GM12872 (cell line): ENCODE results near the gene TBC1D7.

Source experiments
- CTCF ChIP-seq: IDR thresholded peaks from 3 replicates; pipeline ENCODE4 v1.5.1; 2011; ENCODE audit warnings: low read depth, mild to moderate bottlenecking, low read length, moderate library complexity; ENCODE audit not compliant: insufficient read depth

The TBC1D7 gene

GRCh38 chr6:13263669-13264068 lies 64.7 kb downstream of the TBC1D7 start:
- no peak for TF ChIP-seq CTCF

- TF ChIP-seq CTCF = no peak
Observed at GRCh38 chr6:13262302-13263230, 65.8 kb downstream of the TBC1D7 start.

- no peak for TF ChIP-seq CTCF
Observed at GRCh38 chr6:13261464-13261994, 66.8 kb downstream of the TBC1D7 start.

- TF ChIP-seq CTCF = no peak
Observed at GRCh38 chr6:13260831-13261230, 67.5 kb downstream of the TBC1D7 start.

GRCh38 chr6:13260101-13260598 lies 68.2 kb downstream of the TBC1D7 start:
- no peak for TF ChIP-seq CTCF

- TF ChIP-seq CTCF = no peak
Observed at GRCh38 chr6:13259393-13259792, 68.9 kb downstream of the TBC1D7 start.

GRCh38 chr6:13256266-13257001 lies 71.9 kb downstream of the TBC1D7 start:
- no peak for TF ChIP-seq CTCF
